Measurements from ENCODE around the gene ADAM19. TPM values are rescaled to one million over a fixed set of nuclear protein-coding genes. Genes with fewer than 3 reads are reported as not detected.
"Not testable (repeated sequence)": the region's sequence is repeated elsewhere in the genome, so short reads cannot be mapped to it uniquely, and the experiment has no call there.

Gene ADAM19
- total and polyA plus RNA-seq, 3 experiments from 2014 or later: 4.1 to 26.8 (median 26.5) TPM

- Mint-ChIP-seq H3K9me3 (no peaks in the 10 kb centered on the region), H3K27ac (no peak overlapping the region), H3K4me1 (peaks cover 13 to 21% (median 15%) of the 10 kb centered on the region in 3 donors), H3K36me3 (peaks cover 4 to 43% (median 20%) of the 10 kb centered on the region in 3 donors), H3K27me3 (no peaks in the 10 kb centered on the region), H3K4me3 (no peak overlapping the region)
- H3K27me3 ChIP-seq (ENCODE audit: insufficient read depth, low read length, poor library complexity, severe bottlenecking): no peaks in the 10 kb centered on the region
- H3K4me1 ChIP-seq (ENCODE audit: insufficient read depth, low read length): no peaks in the 10 kb centered on the region
- no peaks in the 10 kb centered on the region for H3K9me3 ChIP-seq (ENCODE audit: low read length)
- H3K4me3 ChIP-seq (ENCODE audit: low read length): no peak overlapping the region
- H3K27ac ChIP-seq (ENCODE audit: low read depth, low read length): no peak overlapping the region
- no peak for DNase-seq
- no peaks in the 10 kb centered on the region for H3K36me3 ChIP-seq (ENCODE audit: insufficient read depth, low read length)
- POLR2A ChIA-PET: no interaction called here
- CTCF ChIA-PET: no interaction called here
These were observed 84.0 kb downstream of the ADAM19 start for GRCh38 chr5:157491471-157491995.

GRCh38 chr5:157487358-157487757 is 88.2 kb downstream of the ADAM19 start:
- ChIA-PET POLR2A (interaction anchor here (0.6 kb wide), 1 partner anchor 68 kb away, joined by 3 read pairs; no protein-coding TSS in a partner anchor), CTCF (no interaction called here)
- Mint-ChIP-seq H3K4me3 (peak overlapping the region in 3 of 7 donors; percentile 10 to 42 (median 41)), H3K27me3 (peaks cover 0 to 1% of the 10 kb centered on the region in 2 donors), H3K27ac (peak overlapping the region in 6 of 8 donors; percentile 22 to 93 (median 72)), H3K36me3 (peaks cover 9 to 55% (median 20%) of the 10 kb centered on the region in 3 donors), H3K9me3 (no peaks in the 10 kb centered on the region), H3K4me1 (peaks cover 17 to 24% (median 18%) of the 10 kb centered on the region in 3 donors)
- H3K4me1 ChIP-seq (ENCODE audit: insufficient read depth, low read length): no peaks in the 10 kb centered on the region
- no peak for DNase-seq
- no peaks in the 10 kb centered on the region for H3K9me3 ChIP-seq (ENCODE audit: low read length)
- no peak overlapping the region for H3K27ac ChIP-seq (ENCODE audit: low read depth, low read length)
- H3K36me3 ChIP-seq (ENCODE audit: insufficient read depth, low read length): no peaks in the 10 kb centered on the region
- no peak overlapping the region for H3K4me3 ChIP-seq (ENCODE audit: low read length)
- no peaks in the 10 kb centered on the region for H3K27me3 ChIP-seq (ENCODE audit: insufficient read depth, low read length, poor library complexity, severe bottlenecking)

- no peaks in the 10 kb centered on the region for H3K4me1 ChIP-seq (ENCODE audit: insufficient read depth, low read length)
- H3K36me3 Mint-ChIP-seq: peaks cover 10 to 57% (median 22%) of the 10 kb centered on the region in 3 donors
These were observed 88.7 kb downstream of the ADAM19 start for GRCh38 chr5:157486861-157487260.

GRCh38 chr5:157486221-157486681 is 89.3 kb downstream of the ADAM19 start:
- Mint-ChIP-seq H3K27me3 (peaks cover 0 to 1% of the 10 kb centered on the region in 2 donors), H3K4me3 (peak overlapping the region in 3 of 7 donors; percentile 17 to 57 (median 34)), H3K36me3 (peaks cover 10 to 54% (median 22%) of the 10 kb centered on the region in 3 donors), H3K4me1 (peaks cover 17 to 26% (median 18%) of the 10 kb centered on the region in 3 donors), H3K9me3 (no peaks in the 10 kb centered on the region), H3K27ac (peak overlapping the region in 5 of 8 donors; percentile 16 to 72 (median 56))
- Histone ChIP-seq H3K9me3 (ENCODE audit: low read length) (no peaks in the 10 kb centered on the region), H3K27me3 (ENCODE audit: insufficient read depth, low read length, poor library complexity, severe bottlenecking) (no peaks in the 10 kb centered on the region), H3K27ac (ENCODE audit: low read depth, low read length) (no peak overlapping the region), H3K4me3 (ENCODE audit: low read length) (no peak overlapping the region), H3K4me1 (ENCODE audit: insufficient read depth, low read length) (no peaks in the 10 kb centered on the region), H3K36me3 (ENCODE audit: insufficient read depth, low read length) (no peaks in the 10 kb centered on the region)
- POLR2A ChIA-PET: no interaction called here
- CTCF ChIA-PET: interaction anchor here (1.0 to 1.7 kb wide), 2 partner anchors 12 to 54 kb away, joined by 3 read pairs; no protein-coding TSS in a partner anchor
- no peak for DNase-seq

More at GRCh38 chr5:157486861-157487260, 88.7 kb downstream of the ADAM19 start:
- peaks cover 0 to 1% of the 10 kb centered on the region in 2 donors for H3K27me3 Mint-ChIP-seq
- POLR2A ChIA-PET: interaction anchor here (0.6 kb wide), 1 partner anchor 68 kb away, joined by 3 read pairs; no protein-coding TSS in a partner anchor
- DNase-seq: no peak
- Histone ChIP-seq H3K36me3 (ENCODE audit: insufficient read depth, low read length) (no peaks in the 10 kb centered on the region), H3K9me3 (ENCODE audit: low read length) (no peaks in the 10 kb centered on the region), H3K27me3 (ENCODE audit: insufficient read depth, low read length, poor library complexity, severe bottlenecking) (no peaks in the 10 kb centered on the region), H3K4me3 (ENCODE audit: low read length) (no peak overlapping the region), H3K27ac (ENCODE audit: low read depth, low read length) (no peak overlapping the region)
- peak overlapping the region in 5 of 7 donors; percentile 0 to 42 (median 34) for H3K4me3 Mint-ChIP-seq
- peak overlapping the region in 7 of 8 donors; percentile 22 to 93 (median 65) for H3K27ac Mint-ChIP-seq
- H3K4me1 Mint-ChIP-seq: peaks cover 17 to 24% (median 18%) of the 10 kb centered on the region in 3 donors
- H3K9me3 Mint-ChIP-seq: no peaks in the 10 kb centered on the region
- CTCF ChIA-PET: interaction anchor here (1.7 kb wide), 1 partner anchor 13 kb away, joined by 3 read pairs; no protein-coding TSS in a partner anchor

GRCh38 chr5:157485811-157486210 is 89.8 kb downstream of the ADAM19 start:
- H3K4me1 ChIP-seq (ENCODE audit: insufficient read depth, low read length): no peaks in the 10 kb centered on the region
- ChIA-PET CTCF (interaction anchor here (1.0 to 1.7 kb wide), 2 partner anchors 12 to 53 kb away, joined by 3 read pairs; no protein-coding TSS in a partner anchor), POLR2A (no interaction called here)
- H3K4me1 Mint-ChIP-seq: peaks cover 17 to 29% (median 18%) of the 10 kb centered on the region in 3 donors
- H3K9me3 ChIP-seq (ENCODE audit: low read length): no peaks in the 10 kb centered on the region
- H3K27me3 Mint-ChIP-seq: peaks cover 0 to 1% of the 10 kb centered on the region in 2 donors
- H3K4me3 Mint-ChIP-seq: no peak overlapping the region
- H3K4me3 ChIP-seq (ENCODE audit: low read length): no peak overlapping the region
- no peaks in the 10 kb centered on the region for H3K27me3 ChIP-seq (ENCODE audit: insufficient read depth, low read length, poor library complexity, severe bottlenecking)
- peaks cover 10 to 55% (median 21%) of the 10 kb centered on the region in 3 donors for H3K36me3 Mint-ChIP-seq
- no peak overlapping the region for H3K27ac ChIP-seq (ENCODE audit: low read depth, low read length)
- peak overlapping the region in 1 of 8 donors; percentile 6 for H3K27ac Mint-ChIP-seq
- no peaks in the 10 kb centered on the region for H3K36me3 ChIP-seq (ENCODE audit: insufficient read depth, low read length)
- no peak for DNase-seq
- no peaks in the 10 kb centered on the region for H3K9me3 Mint-ChIP-seq

- H3K4me1 Mint-ChIP-seq: peaks cover 17 to 29% (median 18%) of the 10 kb centered on the region in 3 donors
- ChIA-PET CTCF (interaction anchor here (1.0 to 1.7 kb wide), 2 partner anchors 12 to 53 kb away, joined by 3 read pairs; no protein-coding TSS in a partner anchor), POLR2A (no interaction called here)
- peaks cover 0 to 1% of the 10 kb centered on the region in 2 donors for H3K27me3 Mint-ChIP-seq
- peaks cover 10 to 56% (median 21%) of the 10 kb centered on the region in 3 donors for H3K36me3 Mint-ChIP-seq
- no peak overlapping the region for H3K4me3 Mint-ChIP-seq
- H3K36me3 ChIP-seq (ENCODE audit: insufficient read depth, low read length): no peaks in the 10 kb centered on the region
- H3K9me3 Mint-ChIP-seq: no peaks in the 10 kb centered on the region
- no peak for DNase-seq
- no peak overlapping the region for H3K4me3 ChIP-seq (ENCODE audit: low read length)
- H3K27ac Mint-ChIP-seq: peak overlapping the region in 2 of 8 donors; percentile 6 to 30
- H3K4me1 ChIP-seq (ENCODE audit: insufficient read depth, low read length): no peaks in the 10 kb centered on the region
- H3K27ac ChIP-seq (ENCODE audit: low read depth, low read length): no peak overlapping the region
- no peaks in the 10 kb centered on the region for H3K27me3 ChIP-seq (ENCODE audit: insufficient read depth, low read length, poor library complexity, severe bottlenecking)
- no peaks in the 10 kb centered on the region for H3K9me3 ChIP-seq (ENCODE audit: low read length)
These were observed 90.2 kb downstream of the ADAM19 start for GRCh38 chr5:157485340-157485739.

- Mint-ChIP-seq H3K4me1 (peaks cover 18 to 31% (median 19%) of the 10 kb centered on the region in 3 donors), H3K4me3 (no peak overlapping the region), H3K36me3 (peaks cover 10 to 56% (median 23%) of the 10 kb centered on the region in 3 donors), H3K9me3 (no peaks in the 10 kb centered on the region), H3K27ac (peak overlapping the region in 1 of 8 donors; percentile 30), H3K27me3 (peaks cover 0 to 1% of the 10 kb centered on the region in 2 donors)
- ChIA-PET POLR2A (no interaction called here), CTCF (interaction anchor here (0.6 kb wide), 1 partner anchor 198 kb away, joined by 4 read pairs; no protein-coding TSS in a partner anchor)
- DNase-seq: no peak
- Histone ChIP-seq H3K27ac (ENCODE audit: low read depth, low read length) (no peak overlapping the region), H3K36me3 (ENCODE audit: insufficient read depth, low read length) (no peaks in the 10 kb centered on the region), H3K4me1 (ENCODE audit: insufficient read depth, low read length) (no peaks in the 10 kb centered on the region), H3K9me3 (ENCODE audit: low read length) (no peaks in the 10 kb centered on the region), H3K27me3 (ENCODE audit: insufficient read depth, low read length, poor library complexity, severe bottlenecking) (no peaks in the 10 kb centered on the region), H3K4me3 (ENCODE audit: low read length) (no peak overlapping the region)
These were observed 90.8 kb downstream of the ADAM19 start for GRCh38 chr5:157484768-157485167.

GRCh38 chr5:157482702-157483101 is 92.9 kb downstream of the ADAM19 start:
- H3K27me3 ChIP-seq (ENCODE audit: insufficient read depth, low read length, poor library complexity, severe bottlenecking); H3K27ac ChIP-seq (ENCODE audit: low read depth, low read length); H3K36me3 ChIP-seq (ENCODE audit: insufficient read depth, low read length); POLR2A ChIA-PET; DNase-seq; CTCF ChIA-PET; H3K4me3 ChIP-seq (ENCODE audit: low read length); H3K27me3 Mint-ChIP-seq; H3K4me1 ChIP-seq (ENCODE audit: insufficient read depth, low read length); H3K4me3 Mint-ChIP-seq; H3K9me3 ChIP-seq (ENCODE audit: low read length); H3K9me3 Mint-ChIP-seq: not testable (repeated sequence)
- peaks cover 17 to 37% (median 27%) of the 10 kb centered on the region in 3 donors for H3K4me1 Mint-ChIP-seq
- H3K36me3 Mint-ChIP-seq: peaks cover 7 to 48% (median 16%) of the 10 kb centered on the region in 3 donors
- peak overlapping the region in 2 of 8 donors; percentile 43 to 78 for H3K27ac Mint-ChIP-seq

Data from CD8-positive, alpha-beta memory T cell (primary cell).